Measurements from ENCODE around the gene HSPA12B.

- TF ChIP-seq SUZ12 (IDR thresholded peaks at IDR 0.05) = no peak
- no peak for TF ChIP-seq ZNF384 (IDR thresholded peaks at IDR 0.05)
- TF ChIP-seq BHLHE40 (IDR thresholded peaks at IDR 0.05; ENCODE audit: borderline replicate concordance) = no peak
- TF ChIP-seq ARNT (IDR thresholded peaks at IDR 0.05) = no peak
- TF ChIP-seq CTBP1 (IDR thresholded peaks at IDR 0.05; ENCODE audit: borderline replicate concordance) = no peak
- TF ChIP-seq FOXM1 (IDR thresholded peaks at IDR 0.05; ENCODE audit: borderline replicate concordance) = no peak
- no peak for TF ChIP-seq FOXK2 (IDR thresholded peaks at IDR 0.05)
- no peak for TF ChIP-seq FOXA1 (IDR thresholded peaks at IDR 0.05)
- TF ChIP-seq HDGF (IDR thresholded peaks at IDR 0.05; ENCODE audit: borderline replicate concordance) = no peak
- no peak for TF ChIP-seq SP1 (IDR thresholded peaks at IDR 0.05)
Observed at GRCh38 chr20:3739926-3740451, 7.5 kb downstream of the HSPA12B start.
